Spleen (tissue), 11 donors: ENCODE data around the gene RAB38. TPM values are rescaled to one million over a fixed set of nuclear protein-coding genes. Genes with fewer than 3 reads are reported as not detected.

ENCODE experiments used
- DNase-seq: peaks from one replicate; pipeline ENCODE4 v3.0.0-alpha.2; 2020
- H3K27ac ChIP-seq, 8 donors: fragments of 200-600 bp; sonication (generic) in 7 of 8; 1 replicate in 4 of 8; 2 replicates in 4 of 8; pipeline versions ENCODE4 v1.5.0 to v1.8.0; 2016 to 2021; ENCODE audit warnings: inconsistent platforms in 4 of 8, mild to moderate bottlenecking in 4 of 8, moderate library complexity in 1 of 8
- H3K27me3 ChIP-seq, 7 donors: fragments of 200-600 bp; sonication (generic) in 6 of 7; replicated peaks in 1 of 7; 1 replicate in 4 of 7; 2 replicates in 3 of 7; pipeline versions ENCODE4 v1.5.0 to v1.8.0; 2016 to 2021; ENCODE audit warnings: inconsistent platforms in 3 of 7, mild to moderate bottlenecking in 1 of 7
- H3K36me3 ChIP-seq, 6 donors: fragments of 200-600 bp; sonication (generic) in 5 of 6; 1 replicate in 4 of 6; 2 replicates in 2 of 6; pipeline versions ENCODE4 v1.5.0 to v1.8.0; 2016 to 2021; ENCODE audit warnings: inconsistent platforms in 2 of 6
- H3K4me1 ChIP-seq, 6 donors: fragments of 200-600 bp; sonication (generic) in 5 of 6; 1 replicate in 3 of 6; 2 replicates in 3 of 6; pipeline versions ENCODE4 v1.5.0 to v1.8.0; 2016 to 2021; ENCODE audit warnings: inconsistent platforms in 3 of 6
- H3K4me3 ChIP-seq, 8 donors: fragments of 200-600 bp; sonication (generic) in 7 of 8; 1 replicate in 4 of 8; 2 replicates in 4 of 8; pipeline versions ENCODE4 v1.5.0 to v1.8.0; 2016 to 2021; ENCODE audit warnings: inconsistent platforms in 4 of 8, mild to moderate bottlenecking in 4 of 8, moderate library complexity in 2 of 8
- H3K9me3 ChIP-seq, 8 donors: fragments of 200-600 bp; sonication (generic) in 7 of 8; 1 replicate in 4 of 8; 2 replicates in 4 of 8; pipeline versions ENCODE4 v1.5.0 to v1.8.0; 2016 to 2021; ENCODE audit warnings: inconsistent platforms in 4 of 8
- POLR2A ChIP-seq, 3 donors: fragments of 450-650 bp; IDR thresholded peaks; one replicate each; pipeline ENCODE4 v1.5.1; 2017; ENCODE audit warnings: antibody characterized with exemption in 3 of 3, mild to moderate bottlenecking in 1 of 3
- POLR2AphosphoS5 ChIP-seq, 3 donors: sonication (generic); formaldehyde crosslinking; IDR thresholded peaks; one replicate each; pipeline ENCODE4 v1.5.1; 2017; ENCODE audit warnings: antibody characterized with exemption in 3 of 3
- WGBS, 5 donors: extraction: QIAGEN DNeasy Blood & Tissue Kit in 3 of 5; methylation state at CpG; one replicate each; pipeline versions ENCODE4 v1.1.5 to v1.1.7; 2013 to 2018; 5-methylcytosine and 5-hydroxymethylcytosine counted together
- intact Hi-C: fragments of 100-400 bp; cut with DNase I; formaldehyde crosslinking; loops from one replicate; pipeline ENCODE4 v1.15.0; 2023; ENCODE audit warnings: low total_unique reads
- microRNA-seq, 3 donors: library from miRNA; unstranded; fragments of <30 nt; microRNA quantifications; one replicate each; pipeline versions ENCODE4 to v1.1.0, GENCODE V29; 2019 to 2020
- polyA plus RNA-seq, 3 donors: library from polyadenylated mRNA; stranded (reverse); fragments of 200-250 nt; gene quantifications; one replicate each; pipeline ENCODE4 v1.2.1, GENCODE V29; 2013
- small RNA-seq, 4 donors: library from RNA; depleted of rRNA; stranded (forward); fragments of <200 nt; gene quantifications; one replicate each; pipeline ENCODE3, GENCODE V24; 2016
- total RNA-seq, 7 donors: library from RNA; depleted of rRNA in 3 of 7; stranded (reverse); fragments of >200 nt in 3 of 7; fragmentation: NEBNext Ultra II Directional in 4 of 7; extraction: Animal tissue kit (Norgen Biotek cat#: 25700) in 4 of 7; gene quantifications; one replicate each; pipeline versions ENCODE4 v1.1.0 to v1.2.1, GENCODE V29; 2016 to 2021
- TF ChIP-seq, protein P1 (sequence below), 11 experiments: fragments of 200-600 bp in 7 of 11; fragments of 450-650 bp in 4 of 11; sonication (generic) in 4 of 11; IDR thresholded peaks in 8 of 11; conservative IDR thresholded peaks in 3 of 11; 1 replicate in 7 of 11; 2 replicates in 4 of 11; pipeline versions ENCODE4 v1.4.0 to v1.8.0; 2016 to 2021; ENCODE audit warnings: antibody characterized with exemption in 11 of 11, inconsistent platforms in 4 of 11, mild to moderate bottlenecking in 1 of 11
- donor health status: healthy with polysubstance abuse.
- donor health status: DM: no; HTN: no; CAD: no; lungs with moderate emphysema.
- donor health status: DM: no; HTN: no; CAD: no.
- donor health status: Bipolar disorder and iron deficiency.
- donor health status: healthy.
- donor health status: DM: no; HTN: no; CAD: no.
- donor health status: DM: yes; HTN: yes; CAD: no.

RAB38 gene
- total and polyA plus RNA-seq, 10 donors = 0.73 to 3.5 (median 1.6) TPM

DNA sequence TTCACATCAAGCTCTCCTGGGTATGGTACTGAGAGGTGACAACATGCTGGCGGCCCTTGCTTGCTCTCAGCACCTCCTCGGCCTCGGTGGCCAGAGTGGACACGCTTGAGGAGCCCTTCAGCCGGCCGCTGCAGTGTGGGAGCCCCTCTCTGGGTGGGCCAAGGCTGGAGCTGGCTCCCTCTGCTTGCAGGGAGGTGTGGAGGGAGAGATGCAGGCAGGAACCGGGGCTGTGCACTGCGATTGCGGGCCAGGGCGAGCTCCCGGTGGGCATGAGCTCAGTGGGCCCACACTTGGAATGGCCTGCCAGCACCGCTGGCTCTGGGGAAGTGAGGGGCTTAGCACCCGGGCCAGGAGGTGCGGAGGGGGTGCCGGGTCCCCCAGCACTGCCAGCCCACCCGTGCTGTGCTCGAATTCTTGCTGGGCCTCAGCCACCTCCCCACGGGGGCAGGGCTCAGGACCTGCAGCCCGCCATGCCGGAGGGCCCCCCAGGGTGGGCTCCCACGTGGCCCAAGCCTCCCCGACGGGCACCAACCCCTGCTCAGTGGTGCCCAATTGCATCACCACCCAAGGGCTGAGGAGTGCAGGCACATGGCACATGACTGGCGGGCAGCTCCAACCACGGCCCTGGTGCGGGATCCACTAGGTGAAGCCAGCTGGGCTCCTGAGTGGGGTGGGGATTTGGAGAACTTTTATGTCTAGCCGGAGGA, 106.2 kb downstream of the RAB38 start:
- Histone ChIP-seq H3K4me1 (no peaks in the 10 kb centered on the region), H3K36me3 (no peaks in the 10 kb centered on the region), H3K9me3 (peaks cover 0 to 25% (median 10%) of the 10 kb centered on the region in 8 donors), H3K27me3 (no peaks in the 10 kb centered on the region), H3K27ac (no peak overlapping the region), H3K4me3 (no peak overlapping the region)
- WGBS, 5 donors = 75 to 92% (median 90%) methylated on average over 9 to 27 of the region's 27 CpGs
- intact Hi-C loops = no loop called here
- peak; percentile 71 for DNase-seq
- no peak for TF ChIP-seq POLR2AphosphoS5 (IDR thresholded peaks at IDR 0.05)
- TF ChIP-seq, protein P1, sequence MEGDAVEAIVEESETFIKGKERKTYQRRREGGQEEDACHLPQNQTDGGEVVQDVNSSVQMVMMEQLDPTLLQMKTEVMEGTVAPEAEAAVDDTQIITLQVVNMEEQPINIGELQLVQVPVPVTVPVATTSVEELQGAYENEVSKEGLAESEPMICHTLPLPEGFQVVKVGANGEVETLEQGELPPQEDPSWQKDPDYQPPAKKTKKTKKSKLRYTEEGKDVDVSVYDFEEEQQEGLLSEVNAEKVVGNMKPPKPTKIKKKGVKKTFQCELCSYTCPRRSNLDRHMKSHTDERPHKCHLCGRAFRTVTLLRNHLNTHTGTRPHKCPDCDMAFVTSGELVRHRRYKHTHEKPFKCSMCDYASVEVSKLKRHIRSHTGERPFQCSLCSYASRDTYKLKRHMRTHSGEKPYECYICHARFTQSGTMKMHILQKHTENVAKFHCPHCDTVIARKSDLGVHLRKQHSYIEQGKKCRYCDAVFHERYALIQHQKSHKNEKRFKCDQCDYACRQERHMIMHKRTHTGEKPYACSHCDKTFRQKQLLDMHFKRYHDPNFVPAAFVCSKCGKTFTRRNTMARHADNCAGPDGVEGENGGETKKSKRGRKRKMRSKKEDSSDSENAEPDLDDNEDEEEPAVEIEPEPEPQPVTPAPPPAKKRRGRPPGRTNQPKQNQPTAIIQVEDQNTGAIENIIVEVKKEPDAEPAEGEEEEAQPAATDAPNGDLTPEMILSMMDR (IDR thresholded peaks at IDR 0.05 in 8 of 11, conservative IDR thresholded peaks at IDR 0.05 in 3 of 11) = no peak
- no peak for TF ChIP-seq POLR2A (IDR thresholded peaks at IDR 0.05)

DNA sequence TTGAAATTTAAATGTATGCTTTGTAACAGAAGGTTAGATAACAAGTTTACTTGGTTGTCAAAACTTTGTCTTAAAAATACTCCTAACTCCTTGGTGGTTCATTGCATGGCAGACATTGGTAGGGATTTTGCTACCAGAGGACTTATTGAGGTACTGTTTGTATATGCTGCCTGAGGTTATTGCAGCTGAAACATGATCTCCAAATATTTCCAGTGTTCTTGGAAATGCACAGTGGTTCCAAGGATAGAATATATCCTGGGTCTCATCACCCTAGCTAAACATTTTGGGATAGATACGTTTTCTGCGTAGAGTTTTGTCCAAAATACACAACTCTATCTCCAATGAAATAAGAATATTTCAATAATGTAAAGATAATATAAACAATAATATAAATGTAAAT, 109.2 kb downstream of the RAB38 start:
- TF ChIP-seq POLR2A (IDR thresholded peaks at IDR 0.05) (no peak), POLR2AphosphoS5 (IDR thresholded peaks at IDR 0.05) (no peak)
- TF ChIP-seq, protein P1 (IDR thresholded peaks at IDR 0.05 in 8 of 11, conservative IDR thresholded peaks at IDR 0.05 in 3 of 11) = no peak
- Histone ChIP-seq H3K4me3 (no peak overlapping the region), H3K4me1 (no peaks in the 10 kb centered on the region), H3K27me3 (no peaks in the 10 kb centered on the region), H3K27ac (no peak overlapping the region), H3K36me3 (no peaks in the 10 kb centered on the region), H3K9me3 (peaks cover 0 to 8% (median 0%) of the 10 kb centered on the region in 8 donors)
- no peak for DNase-seq
- WGBS, 5 donors = 78 to 94% (median 84%) methylated on average over 2 of the region's 2 CpGs
- intact Hi-C loops = no loop called here

DNA sequence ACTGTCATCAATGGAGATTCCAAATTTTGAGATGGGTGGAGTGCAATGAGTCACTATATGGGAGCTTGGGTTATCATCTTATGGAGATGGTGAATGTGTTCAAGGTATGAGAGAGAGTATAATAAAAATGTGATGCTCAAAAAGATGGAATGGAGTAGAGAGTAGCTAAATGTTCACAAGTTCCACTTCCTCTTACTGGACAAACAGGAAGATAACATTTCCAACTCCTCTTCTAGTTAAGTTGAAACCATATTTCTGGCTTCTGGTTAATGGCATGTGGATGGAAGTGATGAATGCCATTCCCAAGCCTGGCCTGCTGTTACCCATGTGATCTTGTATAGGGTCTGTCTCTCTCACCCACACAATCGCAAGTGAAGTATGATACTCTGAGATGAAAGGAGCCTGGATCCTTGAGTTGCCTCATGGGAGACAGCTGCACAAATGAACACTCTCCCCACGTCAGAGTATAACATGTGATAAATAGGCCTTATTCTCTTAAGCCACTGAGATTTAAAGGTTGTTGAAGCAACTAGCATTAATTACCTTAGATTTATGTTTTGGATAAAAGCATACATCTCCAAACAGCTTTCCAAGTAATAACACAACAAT, 111.0 kb downstream of the RAB38 start:
- Histone ChIP-seq H3K4me3 (no peak overlapping the region), H3K27ac (no peak overlapping the region), H3K9me3 (peaks cover 0 to 5% (median 0%) of the 10 kb centered on the region in 8 donors), H3K4me1 (no peaks in the 10 kb centered on the region), H3K36me3 (no peaks in the 10 kb centered on the region), H3K27me3 (no peaks in the 10 kb centered on the region)
- TF ChIP-seq, protein P1 (IDR thresholded peaks at IDR 0.05 in 8 of 11, conservative IDR thresholded peaks at IDR 0.05 in 3 of 11) = no peak
- TF ChIP-seq POLR2A (IDR thresholded peaks at IDR 0.05) (no peak), POLR2AphosphoS5 (IDR thresholded peaks at IDR 0.05) (no peak)
- no peak for DNase-seq
- intact Hi-C loops = no loop called here
- 77 to 87% (median 85%) methylated on average over 2 of the region's 2 CpGs for WGBS, 5 donors

Small RNA genes within 50 kb of the gene (microRNA-seq; reads per million reads assigned to microRNA genes)
- 0 reads per million in 3 donors for gene MIR3166

Small RNA genes within 50 kb of the gene (small RNA-seq; reads per million reads assigned to genes)
- 0 to 0.06 (median 0) reads per million in 4 donors for gene MIR3166
- gene RF00019 = 0 reads per million in 4 donors

Other genes with a start within 250 kb of the RAB38 start
- 100 to 1,000 TPM; 204 to 566 (median 366) TPM for gene CTSC, start 162.3 kb upstream of the RAB38 start, total RNA-seq
- gene CTSC, start 162.3 kb upstream of the RAB38 start, polyA plus RNA-seq = 100 to 1,000 TPM in 1 of 3 donors, 10 to 100 TPM in 2; 67.1 to 112 (median 82.9) TPM